NT2/D1 (cell line): ENCODE results near the gene FBXW11.

Experiments
- DNase-seq: peaks from one replicate; pipeline ENCODE4 v3.0.0-alpha.2; 2011; ENCODE audit warnings: low read depth, low spot score
- H3K27me3 ChIP-seq: 2 replicates; pipeline ENCODE4 v1.6.0; 2011; ENCODE audit warnings: mild to moderate bottlenecking; ENCODE audit not compliant: insufficient read length, insufficient read depth
- H3K36me3 ChIP-seq: 2 replicates; pipeline ENCODE4 v1.6.1; 2011; ENCODE audit warnings: mild to moderate bottlenecking, low read length, mixed read lengths; ENCODE audit not compliant: insufficient read depth, insufficient read length
- H3K4me1 ChIP-seq: 2 replicates; pipeline ENCODE4 v1.5.1; 2011; ENCODE audit not compliant: insufficient read depth, insufficient read length
- H3K4me3 ChIP-seq: 2 replicates; pipeline ENCODE4 v1.5.1; 2011; ENCODE audit warnings: low read depth; ENCODE audit not compliant: insufficient read length
- H3K9ac ChIP-seq: 2 replicates; pipeline ENCODE4 v1.6.0; 2011; ENCODE audit warnings: low read depth; ENCODE audit not compliant: insufficient read length
- H3K9me3 ChIP-seq: 2 replicates; pipeline ENCODE4 v1.5.1; 2011; ENCODE audit warnings: mild to moderate bottlenecking, low read length; ENCODE audit not compliant: insufficient read depth
- SUZ12 ChIP-seq: IDR thresholded peaks from 2 replicates; pipeline ENCODE4 v1.6.1; 2011; ENCODE audit not compliant: insufficient read length, insufficient read depth; ENCODE audit errors: extremely low read depth
- YY1 ChIP-seq: IDR thresholded peaks from 2 replicates; pipeline ENCODE4 v1.6.1; 2011; ENCODE audit not compliant: insufficient read length, insufficient read depth
- ZNF274 ChIP-seq: IDR thresholded peaks from 2 replicates; pipeline ENCODE4 v1.6.1; 2011; ENCODE audit warnings: mild to moderate bottlenecking, low read depth, low read length

Gene FBXW11

DNA sequence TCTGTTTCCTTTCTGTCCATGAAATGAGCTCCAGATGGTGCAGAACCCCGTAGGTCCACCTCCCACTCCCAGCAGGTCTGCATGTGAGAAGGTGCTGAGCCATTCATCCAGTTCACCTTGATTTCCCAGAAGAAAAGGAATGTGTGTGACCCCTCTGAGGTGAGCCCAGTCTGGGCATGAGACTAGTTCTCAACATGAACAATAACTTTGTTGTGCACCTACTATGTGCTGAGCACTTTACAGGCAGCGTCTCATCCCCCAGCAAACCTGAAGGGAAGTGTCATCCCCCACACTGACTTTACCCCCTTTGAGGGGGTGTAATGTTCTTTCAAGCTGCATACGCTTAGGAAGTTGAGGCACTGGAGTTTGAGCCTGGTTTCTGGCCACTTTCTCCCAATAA lies 159.4 kb downstream of the FBXW11 start:
- no peak for DNase-seq
- peaks cover 4% of the 10 kb centered on the region; the same call in 1 of the 2 replicates for H3K9me3 ChIP-seq
- H3K4me3 ChIP-seq = no peak overlapping the region
- no peak for TF ChIP-seq YY1
- TF ChIP-seq ZNF274 = no peak
- no peak for TF ChIP-seq SUZ12
- no peaks in the 10 kb centered on the region for H3K36me3 ChIP-seq
- no peaks in the 10 kb centered on the region for H3K4me1 ChIP-seq
- H3K9ac ChIP-seq = no peak overlapping the region
- no peaks in the 10 kb centered on the region for H3K27me3 ChIP-seq

DNA sequence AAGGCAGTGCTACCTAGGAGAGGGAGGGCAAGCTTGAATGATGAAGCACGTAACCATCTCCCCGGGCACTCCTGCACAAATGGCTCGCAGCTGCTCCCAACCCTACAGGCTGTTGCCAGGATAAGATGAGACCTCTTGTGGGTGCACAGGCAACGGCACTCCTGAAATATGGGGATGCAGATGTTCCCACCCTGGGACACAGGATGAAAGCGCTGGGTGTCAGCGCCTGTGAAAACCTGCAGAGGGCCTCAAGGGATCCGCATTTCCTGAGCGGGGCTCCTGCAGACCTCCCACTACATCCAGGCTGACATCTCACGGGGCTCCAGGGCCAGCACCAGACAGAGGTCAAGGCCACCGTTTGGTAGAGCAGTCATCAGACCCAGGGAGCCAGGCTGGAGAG lies 160.1 kb downstream of the FBXW11 start:
- TF ChIP-seq YY1 (no peak), ZNF274 (no peak), SUZ12 (no peak)
- DNase-seq = no peak
- H3K4me3 ChIP-seq = no peak overlapping the region
- H3K4me1 ChIP-seq = no peaks in the 10 kb centered on the region
- H3K9me3 ChIP-seq = peaks cover 4% of the 10 kb centered on the region; the same call in 1 of the 2 replicates
- H3K36me3 ChIP-seq = no peaks in the 10 kb centered on the region
- H3K27me3 ChIP-seq = no peaks in the 10 kb centered on the region
- no peak overlapping the region for H3K9ac ChIP-seq

DNA sequence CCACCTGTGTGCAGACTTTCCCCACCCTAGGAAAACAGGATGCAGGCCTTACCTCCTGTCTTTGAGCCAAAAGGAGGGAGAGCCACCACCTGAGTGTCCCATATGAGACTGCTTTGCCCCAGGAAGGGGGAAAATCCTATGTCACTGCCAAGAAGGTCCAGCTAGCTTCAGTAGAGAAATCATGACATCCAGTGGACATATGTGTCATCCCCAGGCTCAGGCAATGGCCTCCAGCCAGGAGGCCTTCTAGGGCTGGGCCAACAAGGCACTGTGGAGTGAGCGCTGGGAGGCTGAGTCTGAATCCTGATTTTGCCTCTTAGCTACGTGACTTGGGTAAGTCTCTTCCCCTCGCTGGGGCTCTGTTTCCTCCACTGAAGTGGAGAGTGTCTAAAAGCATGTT lies 160.6 kb downstream of the FBXW11 start:
- no peaks in the 10 kb centered on the region for H3K27me3 ChIP-seq
- H3K9ac ChIP-seq = no peak overlapping the region
- no peaks in the 10 kb centered on the region for H3K36me3 ChIP-seq
- peaks cover under 1% of the 10 kb centered on the region for H3K4me1 ChIP-seq
- H3K9me3 ChIP-seq = peaks cover 4% of the 10 kb centered on the region; the same call in 1 of the 2 replicates
- no peak for TF ChIP-seq YY1
- TF ChIP-seq ZNF274 = no peak
- TF ChIP-seq SUZ12 = no peak
- H3K4me3 ChIP-seq = no peak overlapping the region
- DNase-seq = no peak

DNA sequence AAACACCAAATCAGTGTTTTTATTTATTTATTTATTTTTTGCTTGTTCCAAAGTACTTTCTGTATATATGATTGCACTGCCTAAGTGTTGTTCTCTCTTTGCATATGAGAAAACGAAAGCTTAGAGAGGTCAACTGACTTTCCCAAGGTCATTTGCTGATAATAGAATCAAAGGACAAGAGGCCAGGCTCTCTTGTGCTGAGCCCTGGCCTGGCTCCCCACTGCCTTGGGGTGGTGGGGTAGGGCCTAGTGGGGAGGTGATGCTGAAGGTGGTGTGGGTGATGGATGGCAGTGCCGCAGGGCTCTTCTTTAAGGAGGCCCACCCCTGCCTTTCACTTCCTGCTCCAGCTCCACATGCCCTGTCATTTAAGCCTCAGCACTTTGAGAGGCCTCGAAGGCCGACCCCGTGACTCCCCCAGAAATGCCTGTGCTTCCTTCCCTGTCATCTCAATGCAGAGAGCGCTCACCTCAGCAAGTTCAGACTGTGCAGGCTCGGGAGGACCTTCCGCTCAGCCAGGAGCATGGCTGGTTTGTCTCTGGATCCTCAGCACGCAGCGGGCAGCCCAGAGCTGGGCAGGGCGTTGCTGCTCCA lies 161.3 kb downstream of the FBXW11 start:
- Histone ChIP-seq H3K4me1 (peaks cover 1% of the 10 kb centered on the region), H3K36me3 (no peaks in the 10 kb centered on the region), H3K27me3 (no peaks in the 10 kb centered on the region), H3K9ac (no peak overlapping the region), H3K9me3 (peaks cover 4% of the 10 kb centered on the region; the same call in 1 of the 2 replicates), H3K4me3 (no peak overlapping the region)
- DNase-seq = no peak
- no peak for TF ChIP-seq SUZ12
- TF ChIP-seq YY1 = no peak
- no peak for TF ChIP-seq ZNF274

DNA sequence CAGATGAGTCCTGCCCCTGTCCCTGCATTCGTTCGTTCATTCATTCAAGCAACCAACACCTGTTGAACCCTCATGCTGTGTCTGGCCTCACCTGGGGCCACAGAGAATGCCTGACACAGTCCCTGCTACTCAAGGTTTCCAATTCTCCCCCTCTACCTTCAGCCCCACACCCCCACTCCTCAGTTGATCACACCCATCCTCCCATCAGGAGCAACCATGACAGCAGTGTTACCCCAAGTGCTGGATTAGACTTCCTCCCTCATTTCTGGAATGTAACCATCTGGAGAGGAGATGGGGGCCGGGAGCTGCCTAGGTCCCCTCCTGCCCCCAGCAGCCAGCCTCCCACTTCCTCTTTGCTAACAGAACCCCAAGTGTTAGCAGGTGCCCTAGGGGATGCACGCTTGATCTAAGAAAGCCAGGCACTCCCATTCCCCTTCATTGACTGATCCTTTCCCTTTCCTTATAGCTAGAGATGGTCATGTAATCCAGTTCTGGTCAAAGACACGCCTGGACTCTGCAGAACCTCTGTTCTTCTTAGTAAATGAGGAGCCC lies 163.6 kb downstream of the FBXW11 start:
- H3K4me1 ChIP-seq = peaks cover 1% of the 10 kb centered on the region
- no peak overlapping the region for H3K4me3 ChIP-seq
- H3K9ac ChIP-seq = no peak overlapping the region
- no peak for DNase-seq
- no peaks in the 10 kb centered on the region for H3K27me3 ChIP-seq
- peaks cover 4% of the 10 kb centered on the region; the same call in 1 of the 2 replicates for H3K9me3 ChIP-seq
- no peak for TF ChIP-seq SUZ12
- no peak for TF ChIP-seq YY1
- no peak for TF ChIP-seq ZNF274
- H3K36me3 ChIP-seq = no peaks in the 10 kb centered on the region

DNA sequence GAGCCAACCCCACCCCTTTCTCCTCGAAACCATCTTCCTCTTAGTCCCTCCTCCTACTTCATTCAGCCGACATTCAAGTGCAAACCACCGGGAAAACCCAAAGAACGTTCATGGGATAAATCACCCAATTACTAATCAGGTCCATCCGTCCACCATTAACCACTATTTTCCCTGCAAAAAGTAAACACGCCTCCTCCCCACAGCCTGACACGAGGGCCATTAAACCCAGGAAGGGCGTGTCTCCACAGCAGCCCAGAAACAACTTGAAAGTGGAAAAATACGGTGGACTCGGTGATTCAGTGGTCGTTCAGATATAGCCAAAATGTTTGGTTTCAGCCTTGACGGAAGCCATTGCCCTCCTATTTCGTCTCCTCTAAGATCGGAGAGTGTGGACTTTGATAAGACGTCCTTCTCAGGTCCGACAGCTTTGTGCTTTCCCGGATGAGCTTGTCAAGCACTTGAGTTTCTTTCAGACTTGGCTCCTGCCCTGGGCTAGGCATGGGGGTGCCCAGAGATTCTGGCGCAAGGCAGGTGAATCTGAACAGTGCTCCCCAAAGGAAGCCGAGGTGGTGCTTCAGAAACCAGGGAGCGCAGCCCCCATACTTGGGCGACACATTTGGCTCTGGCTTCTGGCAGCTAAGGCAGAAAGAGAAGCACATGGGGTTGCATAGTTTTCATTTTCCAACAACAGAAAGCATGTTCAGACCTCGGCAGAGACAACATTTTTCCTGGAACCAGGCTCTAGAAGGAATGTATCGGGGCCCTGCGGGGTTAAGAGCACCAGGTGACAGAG lies 164.3 kb downstream of the FBXW11 start:
- Histone ChIP-seq H3K9me3 (peaks cover 4% of the 10 kb centered on the region; the same call in 1 of the 2 replicates), H3K36me3 (no peaks in the 10 kb centered on the region), H3K27me3 (no peaks in the 10 kb centered on the region), H3K9ac (no peak overlapping the region), H3K4me1 (peaks cover 1% of the 10 kb centered on the region), H3K4me3 (no peak overlapping the region)
- no peak for DNase-seq
- no peak for TF ChIP-seq YY1
- no peak for TF ChIP-seq ZNF274
- TF ChIP-seq SUZ12 = no peak
